BJ (cell line): Measurements from ENCODE around the gene GTF2B. TPM values are rescaled to one million over a fixed set of nuclear protein-coding genes. Genes with fewer than 3 reads are reported as not detected.

Experiments
- CTCF ChIA-PET: fragments of 350-600 bp; formaldehyde crosslinking; extraction: SDS; loops from one replicate; lab custom pipeline; 2021; ENCODE audit warnings: antibody characterized with exemption, inconsistent platforms; lab: Yijun Ruan, JAX
- POLR2A ChIA-PET: fragments of 300-600 bp; sonication (Branson Sonifier 250); formaldehyde crosslinking; extraction: SDS; loops from one replicate; lab custom pipeline; 2021; ENCODE audit warnings: antibody characterized with exemption; lab: Charles Lee
- DNase-seq: peaks from one replicate; pipeline ENCODE4 v3.0.0-alpha.2; 2011; ENCODE audit warnings: low read depth
- H3K27me3 ChIP-seq: 2 replicates; pipeline ENCODE4 v1.6.0; 2011; ENCODE audit warnings: low read length; ENCODE audit not compliant: control insufficient read depth, insufficient read depth
- H3K36me3 ChIP-seq: 2 replicates; pipeline ENCODE4 v1.5.1; 2011; ENCODE audit warnings: low read length; ENCODE audit not compliant: control insufficient read depth, insufficient read depth
- H3K4me3 ChIP-seq: 2 replicates; pipeline ENCODE4 v1.5.1; 2011; ENCODE audit warnings: low read depth, mild to moderate bottlenecking, control low read depth, low read length
- CTCF ChIP-seq: IDR thresholded peaks from 2 replicates; pipeline ENCODE4 v1.5.1; 2011; ENCODE audit warnings: low read depth, mild to moderate bottlenecking, control low read depth, inconsistent platforms, low read length, moderate library complexity; ENCODE audit not compliant: insufficient read depth
- polyA plus RNA-seq: library from polyadenylated mRNA; depleted of rRNA; stranded (reverse); fragments of >200 nt; gene quantifications from 2 replicates; pipeline ENCODE4 v1.2.3, GENCODE V29; 2011

GTF2B gene
- polyA plus RNA-seq, 1 experiment, result 22.4 TPM

GRCh38 chr1:88911161-88911560 is 19.8 kb upstream of the GTF2B start:
- no peak for DNase-seq
- POLR2A ChIA-PET, result no interaction called here
- CTCF ChIA-PET, result no interaction called here
- H3K27me3 ChIP-seq, result no peaks in the 10 kb centered on the region
- H3K4me3 ChIP-seq, result no peak overlapping the region
- no peak for TF ChIP-seq CTCF
- H3K36me3 ChIP-seq, result no peaks in the 10 kb centered on the region

- Histone ChIP-seq H3K27me3 (no peaks in the 10 kb centered on the region), H3K36me3 (no peaks in the 10 kb centered on the region), H3K4me3 (no peak overlapping the region)
- DNase-seq, result no peak
- ChIA-PET POLR2A (no interaction called here), CTCF (no interaction called here)
- no peak for TF ChIP-seq CTCF
These were observed 19.0 kb upstream of the GTF2B start for GRCh38 chr1:88910401-88910800.

GRCh38 chr1:88900883-88901282 is 9.5 kb upstream of the GTF2B start:
- no peaks in the 10 kb centered on the region for H3K27me3 ChIP-seq
- no peak overlapping the region for H3K4me3 ChIP-seq
- no peaks in the 10 kb centered on the region for H3K36me3 ChIP-seq
- CTCF ChIA-PET, result no interaction called here
- no peak for TF ChIP-seq CTCF
- no peak for DNase-seq
- POLR2A ChIA-PET, result no interaction called here

- no peaks in the 10 kb centered on the region for H3K36me3 ChIP-seq
- no peak for DNase-seq
- no peaks in the 10 kb centered on the region for H3K27me3 ChIP-seq
- TF ChIP-seq CTCF, result no peak
- H3K4me3 ChIP-seq, result no peak overlapping the region
- ChIA-PET POLR2A (no interaction called here), CTCF (no interaction called here)
These were observed 5.8 kb upstream of the GTF2B start for GRCh38 chr1:88897070-88897730.

GRCh38 chr1:88892357-88892877 is 1.1 kb upstream of the GTF2B start:
- Histone ChIP-seq H3K4me3 (no peak overlapping the region), H3K27me3 (no peaks in the 10 kb centered on the region), H3K36me3 (no peaks in the 10 kb centered on the region)
- TF ChIP-seq CTCF, result no peak
- ChIA-PET CTCF (no interaction called here), POLR2A (no interaction called here)
- DNase-seq, result no peak
